Erythroblast (primary cell): Measurements from ENCODE around the gene TGM3.

ENCODE experiments used
- DNase-seq, 2 experiments: peaks; one replicate each; lab custom pipeline; 2025; lab: John Stamatoyannopoulos, UW
- GATA1 ChIP-seq: IDR thresholded peaks from 2 replicates; pipeline ENCODE4 v1.6.1; 2011; ENCODE audit warnings: low read depth, mild to moderate bottlenecking, control low read depth, low read length, moderate library complexity
- POLR2A ChIP-seq: IDR thresholded peaks from 2 replicates; pipeline ENCODE4 v1.6.1; 2011; ENCODE audit warnings: mild to moderate bottlenecking, low read length

TGM3 gene

DNA sequence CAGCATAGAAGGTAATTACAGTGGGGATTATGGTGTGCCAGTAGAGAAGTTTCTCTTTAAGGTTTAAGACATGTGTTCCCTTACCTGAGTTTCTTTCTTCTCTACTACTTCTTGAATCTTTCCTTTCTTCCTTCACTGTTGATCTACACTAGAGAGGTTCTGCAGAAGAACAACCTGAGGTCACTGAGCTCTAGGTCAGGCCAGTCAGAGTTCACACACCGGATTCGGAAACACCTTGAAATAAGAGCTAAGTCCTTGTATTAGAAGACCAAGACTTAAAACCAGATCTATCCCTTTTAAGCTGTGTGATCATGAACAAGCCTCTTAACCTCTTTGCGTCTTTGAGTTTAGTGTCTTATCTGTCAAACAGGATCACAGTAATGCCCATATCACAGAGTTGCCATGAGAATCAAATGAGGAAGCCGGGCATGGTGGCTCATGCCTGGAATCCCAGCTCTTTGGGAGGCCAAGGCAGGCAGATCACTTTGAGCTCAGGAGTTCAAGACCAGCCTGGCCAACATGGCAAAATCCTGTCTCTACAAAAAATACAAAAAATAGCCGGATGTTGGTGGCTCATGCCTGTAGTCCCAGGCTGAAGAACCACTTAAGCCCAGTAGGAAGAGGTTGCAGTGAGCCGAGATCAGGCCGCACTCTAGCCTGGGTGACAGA lies 22.0 kb upstream of the TGM3 start:
- no peak for DNase-seq
- TF ChIP-seq POLR2A (no peak), GATA1 (no peak)

DNA sequence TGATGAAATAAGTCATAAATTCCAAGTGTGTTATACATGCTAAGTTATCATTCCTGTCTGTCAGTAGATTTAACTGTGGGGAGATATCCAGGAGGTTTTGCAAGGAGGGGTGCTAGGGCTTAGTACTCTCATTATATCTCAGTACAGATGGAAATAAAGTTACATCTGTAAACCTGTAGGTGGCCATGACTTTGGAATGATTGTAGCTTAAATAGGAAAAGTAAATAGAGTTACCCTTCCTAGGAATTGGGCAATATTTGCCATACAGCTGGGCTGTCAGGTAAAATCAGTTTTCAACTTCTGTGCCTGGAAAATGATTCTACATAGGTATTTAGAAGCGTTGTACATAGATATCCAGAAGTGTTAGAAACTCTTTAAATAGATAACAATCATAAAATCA lies 19.8 kb upstream of the TGM3 start:
- no peak for DNase-seq
- TF ChIP-seq POLR2A (no peak), GATA1 (no peak)

- no peak for DNase-seq
- TF ChIP-seq POLR2A (no peak), GATA1 (no peak)
Measured at GRCh38 chr20:2279253-2279779, 16.5 kb upstream of the TGM3 start.

- no peak for TF ChIP-seq POLR2A
- TF ChIP-seq GATA1, result no peak
- DNase-seq, result no peak
Measured at GRCh38 chr20:2280082-2280481, 15.7 kb upstream of the TGM3 start.

DNA sequence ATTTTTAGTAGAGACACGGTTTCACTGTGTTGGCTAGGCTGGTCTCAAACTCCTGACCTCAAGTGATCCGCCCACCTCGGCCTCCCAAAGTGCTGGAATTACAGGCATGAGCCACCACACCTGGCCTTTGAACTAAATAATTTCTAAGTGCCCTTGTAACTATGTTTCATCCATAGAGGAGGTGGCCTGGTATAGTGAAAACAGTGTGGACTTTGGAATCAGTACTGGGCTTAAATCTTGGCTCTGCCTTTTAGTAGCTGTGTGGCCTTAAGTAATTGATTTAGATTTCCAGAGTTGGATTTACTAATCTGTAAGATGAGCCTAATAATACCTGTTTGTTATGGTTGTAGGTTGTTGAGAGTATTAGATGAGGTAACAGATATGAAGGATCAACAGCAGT lies 14.2 kb upstream of the TGM3 start:
- DNase-seq, result no peak
- TF ChIP-seq GATA1 (no peak), POLR2A (no peak)

GRCh38 chr20:2282181-2282580 lies 13.6 kb upstream of the TGM3 start:
- no peak for DNase-seq
- TF ChIP-seq POLR2A (no peak), GATA1 (no peak)

GRCh38 chr20:2283706-2284423 lies 11.9 kb upstream of the TGM3 start:
- DNase-seq, result no peak

DNA sequence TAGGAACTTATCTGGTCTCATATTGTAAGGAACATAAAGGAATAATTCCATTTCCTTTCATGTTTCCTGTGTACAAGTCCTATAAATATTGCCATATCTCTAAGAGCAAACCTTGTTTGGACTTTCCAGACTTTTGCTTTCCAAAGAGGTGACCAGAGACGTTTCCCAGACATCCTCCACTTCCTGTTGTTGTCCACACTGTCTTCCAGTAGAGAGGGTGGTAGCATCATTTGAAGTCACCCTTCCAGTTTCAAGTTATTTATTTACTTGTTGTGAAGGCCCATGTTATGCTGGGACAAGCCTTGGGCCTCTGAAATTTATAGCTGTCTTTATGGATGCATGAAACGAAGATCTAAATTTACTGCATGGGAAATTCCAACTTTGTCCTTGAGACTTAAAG lies 10.6 kb upstream of the TGM3 start:
- TF ChIP-seq GATA1, result no peak
- TF ChIP-seq POLR2A, result no peak
- DNase-seq, result no peak

More at GRCh38 chr20:2283706-2284423, 11.9 kb upstream of the TGM3 start:
- no peak for TF ChIP-seq GATA1
- TF ChIP-seq POLR2A, result no peak

GRCh38 chr20:2285613-2286012 lies 10.2 kb upstream of the TGM3 start:
- TF ChIP-seq POLR2A (no peak), GATA1 (no peak)
- DNase-seq, result no peak

GRCh38 chr20:2287504-2287903 lies 8.3 kb upstream of the TGM3 start:
- no peak for DNase-seq
- TF ChIP-seq POLR2A (no peak), GATA1 (no peak)

DNA sequence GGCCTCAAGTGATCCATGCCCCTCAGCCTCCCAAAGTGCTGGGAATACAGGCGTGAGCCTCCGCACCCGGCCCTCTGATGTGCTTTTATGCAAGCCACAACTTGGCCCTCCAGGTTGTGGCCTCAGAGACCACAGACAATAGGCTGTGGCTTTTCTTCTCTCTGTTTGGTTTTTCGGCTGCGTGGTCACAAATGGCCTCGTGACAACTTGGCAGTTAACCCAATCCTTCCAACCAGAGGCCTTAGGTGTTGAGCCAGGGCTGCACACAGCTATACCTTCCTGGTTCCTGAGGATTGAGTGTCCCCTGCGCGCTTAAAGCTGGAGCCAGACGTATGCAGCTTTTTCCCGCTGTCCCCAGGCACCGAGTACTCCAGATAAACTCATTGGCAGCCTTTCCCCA lies 6.3 kb upstream of the TGM3 start:
- DNase-seq, result no peak

GRCh38 chr20:2290486-2290885 lies 5.3 kb upstream of the TGM3 start:
- TF ChIP-seq POLR2A, result no peak
- TF ChIP-seq GATA1, result no peak
- DNase-seq, result no peak

More for the DNA sequence above, 6.3 kb upstream of the TGM3 start:
- no peak for TF ChIP-seq POLR2A
- no peak for TF ChIP-seq GATA1

- TF ChIP-seq POLR2A (no peak), GATA1 (no peak)
- no peak for DNase-seq
Measured at GRCh38 chr20:2292416-2293110, 3.2 kb upstream of the TGM3 start.

DNA sequence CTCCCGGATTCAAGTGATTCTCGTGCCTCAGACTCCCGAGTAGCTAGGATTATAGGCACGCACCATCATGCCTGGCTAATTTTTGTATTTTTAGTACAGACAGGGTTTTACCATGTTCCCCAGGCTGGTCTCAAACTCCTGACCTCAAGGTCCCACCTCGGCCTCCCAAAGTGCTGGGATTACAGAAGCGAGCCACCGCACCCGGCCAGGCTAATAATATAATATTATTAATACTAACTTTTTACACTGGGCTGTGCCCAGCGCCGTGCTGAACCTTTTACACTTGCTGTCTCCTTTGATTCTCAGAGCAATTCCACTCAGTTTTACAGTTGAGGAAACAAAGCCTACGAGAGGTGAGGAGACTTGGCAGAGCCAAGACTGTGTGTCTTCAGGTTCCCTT lies 2.3 kb upstream of the TGM3 start:
- DNase-seq, result no peak
- TF ChIP-seq POLR2A (no peak), GATA1 (no peak)
